HEK293 (cell line): ENCODE results near the gene NRBF2.
"Not testable (repeated sequence)": the region's sequence is repeated elsewhere in the genome, so short reads cannot be mapped to it uniquely, and the experiment has no call there.

Experiments used
- KLF1 ChIP-seq: fragments of 450-650 bp; formaldehyde crosslinking; IDR thresholded peaks from 2 replicates; pipeline ENCODE4 v1.5.1; 2016; ENCODE audit warnings: missing biosample characterization, missing genetic modification characterization
- MYNN ChIP-seq: fragments of 450-650 bp; formaldehyde crosslinking; IDR thresholded peaks from 2 replicates; pipeline ENCODE4 v1.5.1; 2016; ENCODE audit warnings: missing biosample characterization, missing genetic modification characterization, borderline replicate concordance
- TCF7L2 ChIP-seq: IDR thresholded peaks from 2 replicates; pipeline ENCODE4 v1.6.1; 2011; ENCODE audit warnings: low read depth, mild to moderate bottlenecking, inconsistent platforms, low read length, moderate library complexity, borderline replicate concordance
- ZNF140 ChIP-seq: fragments of 450-650 bp; formaldehyde crosslinking; IDR thresholded peaks from 2 replicates; pipeline ENCODE4 v1.5.1; 2016; ENCODE audit warnings: missing biosample characterization, missing genetic modification characterization
- ZNF248 ChIP-seq: fragments of 450-650 bp; formaldehyde crosslinking; IDR thresholded peaks from 2 replicates; pipeline ENCODE4 v1.5.1; 2017; ENCODE audit warnings: missing biosample characterization, missing genetic modification characterization
- ZNF274 ChIP-seq, 2 experiments: fragments of 200-500 bp in 1 of 2; fragments of 450-650 bp in 1 of 2; sonication (Bioruptor generic) in 1 of 2; formaldehyde crosslinking in 1 of 2; IDR thresholded peaks; 2 replicates each; pipeline versions ENCODE4 v1.5.1 to v1.6.1; 2014 to 2016; ENCODE audit warnings: borderline replicate concordance in 1 of 2, inconsistent platforms in 1 of 2, low read length in 1 of 2, missing biosample characterization in 1 of 2, missing genetic modification characterization in 1 of 2
- ZNF302 ChIP-seq: fragments of 450-650 bp; formaldehyde crosslinking; IDR thresholded peaks from 2 replicates; pipeline ENCODE4 v1.5.1; 2016; ENCODE audit warnings: missing biosample characterization, missing genetic modification characterization, low read depth
- ZNF473 ChIP-seq: fragments of 450-650 bp; formaldehyde crosslinking; IDR thresholded peaks from 2 replicates; pipeline ENCODE4 v1.5.1; 2017; ENCODE audit warnings: missing biosample characterization, missing genetic modification characterization
- ZNF660 ChIP-seq: fragments of 450-650 bp; IDR thresholded peaks from 2 replicates; pipeline ENCODE4 v1.5.1; 2018; ENCODE audit warnings: missing biosample characterization, mild to moderate bottlenecking, missing genetic modification characterization
- TF ChIP-seq, protein P1 (sequence below): fragments of 450-650 bp; formaldehyde crosslinking; IDR thresholded peaks from 2 replicates; pipeline ENCODE4 v1.5.1; 2016; ENCODE audit warnings: missing biosample characterization, missing genetic modification characterization
- TF ChIP-seq, protein P2 (sequence below): fragments of 450-650 bp; formaldehyde crosslinking; IDR thresholded peaks from 2 replicates; pipeline ENCODE4 v1.5.1; 2016; ENCODE audit warnings: missing biosample characterization, missing genetic modification characterization

DNA sequence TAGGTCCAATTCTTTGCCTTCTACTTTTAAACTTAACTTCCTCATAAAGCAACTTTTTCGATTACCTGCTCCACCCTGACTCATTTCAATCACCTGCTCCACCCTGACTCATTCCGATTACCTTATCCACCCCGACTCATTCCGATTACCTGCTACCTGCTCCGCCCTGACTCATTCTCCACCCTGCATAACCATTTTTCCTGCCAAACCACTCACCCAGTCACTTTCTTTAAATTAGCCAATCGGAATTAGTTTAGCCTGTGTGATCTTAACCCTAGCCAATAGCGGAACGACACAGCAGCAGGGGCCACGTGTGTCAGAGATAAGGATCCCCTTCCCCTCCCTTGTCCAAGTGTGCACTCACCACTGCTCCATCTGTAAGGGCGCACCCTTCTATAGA is 32.0 kb upstream of the NRBF2 start:
- not testable (repeated sequence) for TF ChIP-seq ZNF274 (IDR thresholded peaks at IDR 0.05; ENCODE audit: low read length); ZNF274 (tag by site-specific recombination; IDR thresholded peaks at IDR 0.05; ENCODE audit: borderline replicate concordance); ZNF660 (tag by site-specific recombination); KLF1 (tag by site-specific recombination); ZNF302 (tag by site-specific recombination); ZNF248 (tag by site-specific recombination); ZNF140 (tag by site-specific recombination); TCF7L2; ZNF473 (tag by site-specific recombination); MYNN (tag by site-specific recombination)
- TF ChIP-seq, protein P1, sequence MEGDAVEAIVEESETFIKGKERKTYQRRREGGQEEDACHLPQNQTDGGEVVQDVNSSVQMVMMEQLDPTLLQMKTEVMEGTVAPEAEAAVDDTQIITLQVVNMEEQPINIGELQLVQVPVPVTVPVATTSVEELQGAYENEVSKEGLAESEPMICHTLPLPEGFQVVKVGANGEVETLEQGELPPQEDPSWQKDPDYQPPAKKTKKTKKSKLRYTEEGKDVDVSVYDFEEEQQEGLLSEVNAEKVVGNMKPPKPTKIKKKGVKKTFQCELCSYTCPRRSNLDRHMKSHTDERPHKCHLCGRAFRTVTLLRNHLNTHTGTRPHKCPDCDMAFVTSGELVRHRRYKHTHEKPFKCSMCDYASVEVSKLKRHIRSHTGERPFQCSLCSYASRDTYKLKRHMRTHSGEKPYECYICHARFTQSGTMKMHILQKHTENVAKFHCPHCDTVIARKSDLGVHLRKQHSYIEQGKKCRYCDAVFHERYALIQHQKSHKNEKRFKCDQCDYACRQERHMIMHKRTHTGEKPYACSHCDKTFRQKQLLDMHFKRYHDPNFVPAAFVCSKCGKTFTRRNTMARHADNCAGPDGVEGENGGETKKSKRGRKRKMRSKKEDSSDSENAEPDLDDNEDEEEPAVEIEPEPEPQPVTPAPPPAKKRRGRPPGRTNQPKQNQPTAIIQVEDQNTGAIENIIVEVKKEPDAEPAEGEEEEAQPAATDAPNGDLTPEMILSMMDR: not testable (repeated sequence)
- TF ChIP-seq, protein P2, sequence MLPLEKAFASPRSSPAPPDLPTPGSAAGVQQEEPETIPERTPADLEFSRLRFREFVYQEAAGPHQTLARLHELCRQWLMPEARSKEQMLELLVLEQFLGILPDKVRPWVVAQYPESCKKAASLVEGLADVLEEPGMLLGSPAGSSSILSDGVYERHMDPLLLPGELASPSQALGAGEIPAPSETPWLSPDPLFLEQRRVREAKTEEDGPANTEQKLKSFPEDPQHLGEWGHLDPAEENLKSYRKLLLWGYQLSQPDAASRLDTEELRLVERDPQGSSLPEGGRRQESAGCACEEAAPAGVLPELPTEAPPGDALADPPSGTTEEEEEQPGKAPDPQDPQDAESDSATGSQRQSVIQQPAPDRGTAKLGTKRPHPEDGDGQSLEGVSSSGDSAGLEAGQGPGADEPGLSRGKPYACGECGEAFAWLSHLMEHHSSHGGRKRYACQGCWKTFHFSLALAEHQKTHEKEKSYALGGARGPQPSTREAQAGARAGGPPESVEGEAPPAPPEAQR (tag by site-specific recombination): not testable (repeated sequence)
